Immature natural killer cell (primary cell): ENCODE data around the gene GRB10. TPM values are rescaled to one million over a fixed set of nuclear protein-coding genes. Genes with fewer than 3 reads are reported as not detected.

ENCODE experiments used
- DNase-seq, 3 donors: peaks; one replicate each; pipeline ENCODE4 v3.0.0; 2022; ENCODE audit warnings: mixed read lengths in 1 of 3
- H3K27ac Mint-ChIP-seq, 6 donors: one replicate each; pipeline ENCODE4 v1.8.0; 2020; ENCODE audit warnings: mixed read lengths in 6 of 6, mild to moderate bottlenecking in 5 of 6, inconsistent platforms in 4 of 6, moderate library complexity in 3 of 6
- H3K27me3 Mint-ChIP-seq, 3 donors: one replicate each; pipeline ENCODE4 v1.8.0; 2020 to 2021; ENCODE audit warnings: low read depth in 3 of 3, mild to moderate bottlenecking in 3 of 3, mixed read lengths in 3 of 3, moderate library complexity in 3 of 3, inconsistent platforms in 1 of 3
- H3K36me3 Mint-ChIP-seq, 3 donors: one replicate each; pipeline ENCODE4 v1.8.0; 2020; ENCODE audit warnings: mixed read lengths in 3 of 3, inconsistent platforms in 2 of 3, mild to moderate bottlenecking in 2 of 3
- H3K4me1 Mint-ChIP-seq, 2 donors: one replicate each; pipeline ENCODE4 v1.8.0; 2020; ENCODE audit warnings: inconsistent platforms in 2 of 2, mild to moderate bottlenecking in 2 of 2, mixed read lengths in 2 of 2, moderate library complexity in 1 of 2
- H3K4me3 Mint-ChIP-seq, 5 donors: one replicate each; pipeline ENCODE4 v1.8.0; 2020; ENCODE audit warnings: mild to moderate bottlenecking in 5 of 5, mixed read lengths in 5 of 5, inconsistent platforms in 3 of 5, moderate library complexity in 3 of 5
- H3K9me3 Mint-ChIP-seq, 6 donors: one replicate each; pipeline ENCODE4 v1.8.0; 2020; ENCODE audit warnings: mild to moderate bottlenecking in 6 of 6, mixed read lengths in 6 of 6, inconsistent platforms in 4 of 6, moderate library complexity in 3 of 6
- polyA plus RNA-seq, 3 donors: library from polyadenylated mRNA; unstranded; fragments of 300-500 nt; fragmentation: Illumina TruSeq; gene quantifications; one replicate each; pipeline ENCODE4 v1.2.3, GENCODE V29; 2021

Gene GRB10
- polyA plus RNA-seq, 3 donors from 2014 or later, result not detected

- Mint-ChIP-seq H3K4me3 (no peak overlapping the region), H3K27ac (no peak overlapping the region), H3K4me1 (peaks cover 61% of the 10 kb centered on the region in 2 donors), H3K27me3 (peaks cover 2 to 7% (median 3%) of the 10 kb centered on the region in 3 donors), H3K9me3 (peaks cover 0 to 7% (median 2%) of the 10 kb centered on the region in 6 donors), H3K36me3 (peaks cover 0 to 5% (median 0%) of the 10 kb centered on the region in 3 donors)
- DNase-seq, result no peak
Measured at GRCh38 chr7:50612704-50613103, 170.0 kb downstream of the GRB10 start.

DNA sequence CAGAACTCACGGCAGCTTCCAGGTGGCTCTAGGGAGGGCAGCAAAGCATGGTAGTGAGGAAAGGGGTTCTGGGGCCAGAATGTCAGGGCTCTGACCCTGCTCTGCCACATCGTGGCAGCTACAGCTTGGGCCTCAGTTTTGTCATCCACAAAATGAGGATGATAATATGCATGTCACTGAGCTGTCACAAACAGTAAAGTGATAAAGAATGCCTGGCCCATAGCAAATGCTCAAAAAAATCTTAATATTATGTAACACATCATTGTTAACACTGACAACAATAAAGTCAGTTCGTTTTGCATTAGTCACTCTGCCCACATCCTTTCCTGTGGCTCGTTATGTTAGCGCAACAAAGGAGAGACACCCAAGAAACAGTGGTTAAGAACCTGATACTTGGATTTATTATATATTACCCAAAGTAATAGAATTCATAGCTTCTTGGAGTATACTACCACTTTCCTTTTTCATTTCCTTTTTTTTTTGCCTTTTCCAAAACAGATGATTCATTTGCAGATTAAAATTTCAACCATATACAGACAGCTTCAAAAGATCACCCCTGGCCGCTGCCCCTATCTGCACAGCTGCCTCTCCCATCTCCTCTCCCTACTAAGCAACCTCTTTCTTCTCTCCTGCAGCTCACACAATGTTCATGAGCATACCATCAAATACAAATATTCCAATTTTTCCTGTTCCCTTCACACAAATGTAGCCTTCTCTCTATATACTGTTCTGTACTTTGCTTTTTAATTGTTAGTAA lies 172.0 kb downstream of the GRB10 start:
- H3K9me3 Mint-ChIP-seq, result peaks cover 0 to 8% (median 3%) of the 10 kb centered on the region in 6 donors
- H3K4me3 Mint-ChIP-seq, result peak overlapping the region; percentile 44 to 83 (median 63)
- H3K27ac Mint-ChIP-seq, result peak overlapping the region; percentile 51 to 92 (median 84)
- H3K4me1 Mint-ChIP-seq, result peaks cover 65 to 66% of the 10 kb centered on the region in 2 donors
- H3K36me3 Mint-ChIP-seq, result peaks cover 0 to 5% (median 0%) of the 10 kb centered on the region in 3 donors
- peaks cover 2 to 7% (median 3%) of the 10 kb centered on the region in 3 donors for H3K27me3 Mint-ChIP-seq
- DNase-seq, result peak; percentile 59 to 76 (median 64)

- H3K4me1 Mint-ChIP-seq, result peaks cover 51 to 54% of the 10 kb centered on the region in 2 donors
Measured at GRCh38 chr7:50608196-50608906, 174.3 kb downstream of the GRB10 start.

DNA sequence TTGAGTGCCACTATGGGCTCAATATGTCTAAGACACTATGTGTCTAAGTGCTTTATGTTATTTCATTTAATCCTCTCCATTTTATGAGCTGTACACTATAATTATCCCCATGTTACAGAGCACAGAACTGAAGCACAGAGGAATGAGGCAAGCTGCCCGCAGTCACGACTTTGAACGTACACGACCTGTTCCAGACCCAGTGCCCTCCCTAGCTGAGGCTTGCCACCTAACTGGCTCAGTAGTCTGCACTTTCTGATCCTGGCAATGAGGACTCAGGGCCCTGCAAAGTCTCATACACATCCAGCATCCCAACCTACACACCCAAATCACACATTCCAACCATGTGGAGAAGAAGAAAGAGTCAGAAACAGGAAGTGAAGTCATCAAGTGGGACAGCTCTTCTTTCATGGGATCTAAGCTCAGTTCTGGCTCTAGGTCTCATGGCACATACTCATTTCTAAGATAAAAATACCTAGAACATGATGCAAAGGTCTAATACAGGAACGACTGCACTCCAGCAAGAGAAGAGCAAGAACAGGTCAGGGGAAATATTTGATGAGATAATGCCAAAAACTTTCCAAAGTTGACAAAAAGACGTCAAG lies 175.1 kb downstream of the GRB10 start:
- peaks cover 0 to 8% (median 3%) of the 10 kb centered on the region in 6 donors for H3K9me3 Mint-ChIP-seq
- H3K27me3 Mint-ChIP-seq, result peaks cover 2 to 7% (median 3%) of the 10 kb centered on the region in 3 donors
- H3K4me3 Mint-ChIP-seq, result peak overlapping the region in 4 of 5 donors; percentile 6 to 78 (median 64)
- peaks cover 0 to 5% (median 0%) of the 10 kb centered on the region in 3 donors for H3K36me3 Mint-ChIP-seq
- peaks cover 51% of the 10 kb centered on the region in 2 donors for H3K4me1 Mint-ChIP-seq
- peak overlapping the region; percentile 80 to 94 (median 84) for H3K27ac Mint-ChIP-seq
- no peak for DNase-seq

More at GRCh38 chr7:50608196-50608906, 174.3 kb downstream of the GRB10 start:
- H3K27me3 Mint-ChIP-seq, result peaks cover 2 to 7% (median 3%) of the 10 kb centered on the region in 3 donors
- H3K4me3 Mint-ChIP-seq, result peak overlapping the region in 4 of 5 donors; percentile 18 to 78 (median 64)
- DNase-seq, result peak; percentile 39 to 56 (median 49)
- H3K9me3 Mint-ChIP-seq, result peaks cover 0 to 8% (median 3%) of the 10 kb centered on the region in 6 donors
- peak overlapping the region; percentile 80 to 94 (median 84) for H3K27ac Mint-ChIP-seq
- H3K36me3 Mint-ChIP-seq, result peaks cover 0 to 5% (median 0%) of the 10 kb centered on the region in 3 donors

DNA sequence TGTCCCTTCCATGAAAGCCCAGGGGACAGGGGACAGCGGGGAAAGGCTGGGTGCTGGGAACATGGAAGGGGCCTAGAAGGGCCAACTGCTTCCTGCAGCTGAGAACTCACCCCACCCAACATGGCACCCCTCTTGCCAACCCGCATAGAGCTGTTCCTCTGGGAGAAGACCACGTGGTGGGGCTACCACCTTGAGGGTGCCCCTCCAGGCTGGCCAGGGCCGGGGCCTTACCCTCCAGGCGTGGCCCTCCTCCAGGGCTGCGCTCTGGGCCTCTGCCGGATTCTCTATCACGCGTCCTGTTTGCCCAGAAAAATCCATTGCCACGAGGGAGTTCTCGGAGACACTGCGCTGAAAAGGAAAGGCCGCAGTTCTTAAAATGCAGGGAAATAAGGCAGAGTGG lies 177.6 kb downstream of the GRB10 start:
- H3K27me3 Mint-ChIP-seq, result peaks cover 2 to 7% (median 3%) of the 10 kb centered on the region in 3 donors
- DNase-seq, result no peak
- H3K36me3 Mint-ChIP-seq, result peaks cover 0 to 5% (median 0%) of the 10 kb centered on the region in 3 donors
- H3K9me3 Mint-ChIP-seq, result peaks cover 0 to 8% (median 3%) of the 10 kb centered on the region in 6 donors
- H3K4me1 Mint-ChIP-seq, result peaks cover 25 to 26% of the 10 kb centered on the region in 2 donors
- H3K27ac Mint-ChIP-seq, result no peak overlapping the region
- no peak overlapping the region for H3K4me3 Mint-ChIP-seq

DNA sequence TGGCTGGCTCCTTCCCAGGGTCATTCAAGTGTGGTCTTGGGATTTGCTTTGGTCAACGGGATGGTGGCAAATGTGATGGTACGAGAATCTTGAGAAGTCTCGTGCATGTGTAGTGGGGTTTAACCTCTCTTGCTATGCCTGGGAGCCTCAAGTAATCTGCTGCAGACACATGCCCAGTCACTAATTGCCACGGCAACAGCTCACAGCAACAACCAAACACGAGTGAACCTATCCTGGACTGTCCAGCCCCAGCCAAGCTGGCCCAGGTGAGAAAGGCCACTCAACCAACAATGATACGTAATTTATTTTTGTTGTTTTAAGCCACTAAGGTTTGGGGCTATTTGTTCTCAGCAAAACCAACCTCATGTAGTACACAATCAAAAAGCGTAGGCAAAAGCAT lies 179.4 kb downstream of the GRB10 start:
- H3K27me3 Mint-ChIP-seq, result peaks cover 1 to 4% (median 2%) of the 10 kb centered on the region in 3 donors
- no peak overlapping the region for H3K27ac Mint-ChIP-seq
- H3K4me3 Mint-ChIP-seq, result no peak overlapping the region
- DNase-seq, result no peak
- H3K36me3 Mint-ChIP-seq, result peaks cover 0 to 3% (median 0%) of the 10 kb centered on the region in 3 donors
- H3K4me1 Mint-ChIP-seq, result peaks cover 10% of the 10 kb centered on the region in 2 donors
- peaks cover 0 to 7% (median 1%) of the 10 kb centered on the region in 6 donors for H3K9me3 Mint-ChIP-seq

GRCh38 chr7:50599385-50599784 lies 183.3 kb downstream of the GRB10 start:
- Mint-ChIP-seq H3K4me3 (no peak overlapping the region), H3K27ac (no peak overlapping the region), H3K9me3 (no peaks in the 10 kb centered on the region), H3K27me3 (peaks cover 0 to 8% (median 4%) of the 10 kb centered on the region in 3 donors), H3K4me1 (no peaks in the 10 kb centered on the region), H3K36me3 (no peaks in the 10 kb centered on the region)
- no peak for DNase-seq

- H3K27me3 Mint-ChIP-seq, result peaks cover 0 to 8% (median 4%) of the 10 kb centered on the region in 3 donors
- DNase-seq, result no peak
- H3K4me1 Mint-ChIP-seq, result no peaks in the 10 kb centered on the region
- H3K36me3 Mint-ChIP-seq, result no peaks in the 10 kb centered on the region
- no peak overlapping the region for H3K27ac Mint-ChIP-seq
- H3K9me3 Mint-ChIP-seq, result no peaks in the 10 kb centered on the region
- no peak overlapping the region for H3K4me3 Mint-ChIP-seq
Measured at GRCh38 chr7:50598460-50599343, 184.0 kb downstream of the GRB10 start.

DNA sequence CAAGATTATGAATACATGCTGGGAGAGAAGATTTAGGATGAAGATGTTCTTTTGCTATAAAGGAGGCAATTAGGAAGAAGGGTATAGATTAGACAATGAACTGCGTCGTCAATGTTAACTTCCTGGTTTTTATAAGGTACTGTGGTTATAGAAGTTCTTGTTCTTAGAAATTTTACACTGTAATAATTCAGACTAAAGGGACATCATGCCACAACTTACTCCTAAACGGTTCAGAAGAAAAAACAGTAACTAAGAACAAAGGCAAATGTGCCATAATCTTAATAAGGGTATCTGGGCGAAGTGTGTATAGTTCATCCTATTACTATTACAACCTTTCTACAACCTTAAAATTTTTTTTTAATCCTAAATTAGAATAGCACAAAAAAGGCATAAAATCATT lies 186.2 kb downstream of the GRB10 start:
- no peaks in the 10 kb centered on the region for H3K9me3 Mint-ChIP-seq
- H3K36me3 Mint-ChIP-seq, result no peaks in the 10 kb centered on the region
- no peaks in the 10 kb centered on the region for H3K4me1 Mint-ChIP-seq
- no peak overlapping the region for H3K4me3 Mint-ChIP-seq
- no peak overlapping the region for H3K27ac Mint-ChIP-seq
- H3K27me3 Mint-ChIP-seq, result peaks cover 2 to 11% (median 2%) of the 10 kb centered on the region in 3 donors
- no peak for DNase-seq

- no peaks in the 10 kb centered on the region for H3K36me3 Mint-ChIP-seq
- peak in 2 of 3 donors; percentile 15 to 40 for DNase-seq
- peaks cover 3 to 14% (median 5%) of the 10 kb centered on the region in 3 donors for H3K27me3 Mint-ChIP-seq
- H3K4me3 Mint-ChIP-seq, result no peak overlapping the region
- no peaks in the 10 kb centered on the region for H3K9me3 Mint-ChIP-seq
- peak overlapping the region in 1 of 6 donors; percentile 73 for H3K27ac Mint-ChIP-seq
- H3K4me1 Mint-ChIP-seq, result no peaks in the 10 kb centered on the region
Measured at GRCh38 chr7:50595491-50596102, 187.1 kb downstream of the GRB10 start.

- Mint-ChIP-seq H3K4me1 (no peaks in the 10 kb centered on the region), H3K27me3 (peaks cover 4 to 16% (median 5%) of the 10 kb centered on the region in 3 donors), H3K36me3 (no peaks in the 10 kb centered on the region), H3K27ac (no peak overlapping the region), H3K4me3 (no peak overlapping the region), H3K9me3 (no peaks in the 10 kb centered on the region)
- DNase-seq, result no peak
Measured at GRCh38 chr7:50594734-50595485, 187.8 kb downstream of the GRB10 start.

DNA sequence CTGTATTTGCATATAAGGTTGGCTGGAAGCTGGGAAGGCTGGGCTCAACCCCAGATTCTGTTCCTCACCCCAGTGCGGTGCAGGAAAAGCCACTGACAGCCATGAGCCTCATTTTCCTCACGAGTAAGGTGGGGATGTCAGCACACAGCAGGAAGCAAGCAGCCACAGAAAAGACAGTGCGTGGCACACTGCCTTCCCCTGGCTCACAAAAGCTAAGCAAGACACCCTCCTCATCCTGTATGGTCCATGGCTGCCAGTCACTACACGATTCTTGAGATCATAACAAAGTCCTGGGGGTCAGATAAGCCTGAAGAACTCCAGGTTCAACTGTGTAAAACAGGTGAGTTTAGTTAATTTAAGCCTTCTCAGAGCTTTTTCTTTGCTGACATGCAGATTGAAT lies 188.6 kb downstream of the GRB10 start:
- Mint-ChIP-seq H3K27me3 (peaks cover 4 to 16% (median 5%) of the 10 kb centered on the region in 3 donors), H3K4me3 (no peak overlapping the region), H3K27ac (no peak overlapping the region), H3K4me1 (no peaks in the 10 kb centered on the region), H3K36me3 (no peaks in the 10 kb centered on the region), H3K9me3 (no peaks in the 10 kb centered on the region)
- no peak for DNase-seq
